Mammary epithelial cell (primary cell): ENCODE results near the gene IL10.

Source experiments
- EZH2 ChIP-seq: IDR thresholded peaks from 2 replicates; pipeline ENCODE4 v1.6.1; 2012; ENCODE audit warnings: low read length, inconsistent platforms, borderline replicate concordance
- TF ChIP-seq, protein P1 (sequence below), 2 donors: IDR thresholded peaks in 1 of 2; conservative IDR thresholded peaks in 1 of 2; 2 replicates each; pipeline ENCODE4 v1.5.1; 2011 to 2012; ENCODE audit warnings: inconsistent platforms in 2 of 2, low read length in 2 of 2, mild to moderate bottlenecking in 2 of 2, control low read depth in 1 of 2, low read depth in 1 of 2; ENCODE audit not compliant: insufficient read depth in 1 of 2; ENCODE audit errors: extremely low read depth in 1 of 2

- TF ChIP-seq, protein P1, sequence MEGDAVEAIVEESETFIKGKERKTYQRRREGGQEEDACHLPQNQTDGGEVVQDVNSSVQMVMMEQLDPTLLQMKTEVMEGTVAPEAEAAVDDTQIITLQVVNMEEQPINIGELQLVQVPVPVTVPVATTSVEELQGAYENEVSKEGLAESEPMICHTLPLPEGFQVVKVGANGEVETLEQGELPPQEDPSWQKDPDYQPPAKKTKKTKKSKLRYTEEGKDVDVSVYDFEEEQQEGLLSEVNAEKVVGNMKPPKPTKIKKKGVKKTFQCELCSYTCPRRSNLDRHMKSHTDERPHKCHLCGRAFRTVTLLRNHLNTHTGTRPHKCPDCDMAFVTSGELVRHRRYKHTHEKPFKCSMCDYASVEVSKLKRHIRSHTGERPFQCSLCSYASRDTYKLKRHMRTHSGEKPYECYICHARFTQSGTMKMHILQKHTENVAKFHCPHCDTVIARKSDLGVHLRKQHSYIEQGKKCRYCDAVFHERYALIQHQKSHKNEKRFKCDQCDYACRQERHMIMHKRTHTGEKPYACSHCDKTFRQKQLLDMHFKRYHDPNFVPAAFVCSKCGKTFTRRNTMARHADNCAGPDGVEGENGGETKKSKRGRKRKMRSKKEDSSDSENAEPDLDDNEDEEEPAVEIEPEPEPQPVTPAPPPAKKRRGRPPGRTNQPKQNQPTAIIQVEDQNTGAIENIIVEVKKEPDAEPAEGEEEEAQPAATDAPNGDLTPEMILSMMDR (conservative IDR thresholded peaks at IDR 0.05 in 1 of 2, IDR thresholded peaks at IDR 0.05 in 1 of 2; ENCODE audit: extremely low read depth in 1 of 2, insufficient read depth in 1 of 2, low read depth in 1 of 2, low read length in 2 of 2), result no peak
- no peak for TF ChIP-seq EZH2
Measured at GRCh38 chr1:206794294-206794908, 22.1 kb upstream of the IL10 start.
